Measurements from ENCODE around the gene UGP2. TPM values are rescaled to one million over a fixed set of nuclear protein-coding genes. Genes with fewer than 3 reads are reported as not detected.

Gene UGP2
- total RNA-seq, 1 donor from 2014 or later = 69.9 TPM

DNA sequence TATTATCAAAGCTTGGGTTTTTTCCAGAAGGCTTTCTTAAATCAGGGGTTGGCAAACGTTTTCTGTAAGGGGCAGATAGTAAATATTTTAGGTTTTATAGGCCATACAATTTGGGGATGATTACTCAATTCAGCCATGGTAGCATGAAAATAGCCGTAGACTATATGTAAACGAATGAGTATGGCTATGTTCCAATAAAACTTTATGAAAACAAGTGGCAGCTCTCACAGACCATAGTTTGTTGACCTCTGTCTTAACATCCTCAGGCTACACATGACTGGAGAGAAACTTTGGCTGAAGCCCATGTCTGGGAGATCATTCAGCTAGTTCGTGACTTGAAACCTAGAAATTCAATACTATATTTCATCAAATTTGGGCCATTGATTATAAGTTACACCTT, 30.2 kb downstream of the UGP2 start:
- Histone ChIP-seq H3K4me3 (ENCODE audit: low read depth, low read length) (no peak overlapping the region), H3K36me3 (ENCODE audit: control insufficient read depth, insufficient read depth, low read length) (no peaks in the 10 kb centered on the region), H3K27me3 (ENCODE audit: control insufficient read depth, insufficient read depth, low read length) (no peaks in the 10 kb centered on the region)
- no peak for DNase-seq (ENCODE audit: low read depth)
- TF ChIP-seq CTCF (IDR thresholded peaks at IDR 0.05; ENCODE audit: insufficient read depth, low read length, poor library complexity, severe bottlenecking) = no peak

GRCh38 chr2:63872571-63873328, 31.1 kb downstream of the UGP2 start:
- no peaks in the 10 kb centered on the region for H3K36me3 ChIP-seq (ENCODE audit: control insufficient read depth, insufficient read depth, low read length)

GRCh38 chr2:63874204-63875130, 32.8 kb downstream of the UGP2 start:
- no peak for DNase-seq (ENCODE audit: low read depth)
- no peak for TF ChIP-seq CTCF (IDR thresholded peaks at IDR 0.05; ENCODE audit: insufficient read depth, low read length, poor library complexity, severe bottlenecking)
- H3K4me3 ChIP-seq (ENCODE audit: low read depth, low read length) = no peak overlapping the region
- H3K27me3 ChIP-seq (ENCODE audit: control insufficient read depth, insufficient read depth, low read length) = no peaks in the 10 kb centered on the region
- no peaks in the 10 kb centered on the region for H3K36me3 ChIP-seq (ENCODE audit: control insufficient read depth, insufficient read depth, low read length)

More at GRCh38 chr2:63872571-63873328, 31.1 kb downstream of the UGP2 start:
- H3K4me3 ChIP-seq (ENCODE audit: low read depth, low read length) = no peak overlapping the region
- no peak for DNase-seq (ENCODE audit: low read depth)
- TF ChIP-seq CTCF (IDR thresholded peaks at IDR 0.05; ENCODE audit: insufficient read depth, low read length, poor library complexity, severe bottlenecking) = no peak
- no peaks in the 10 kb centered on the region for H3K27me3 ChIP-seq (ENCODE audit: control insufficient read depth, insufficient read depth, low read length)

- TF ChIP-seq CTCF (IDR thresholded peaks at IDR 0.05; ENCODE audit: insufficient read depth, low read length, poor library complexity, severe bottlenecking) = no peak
- no peak overlapping the region for H3K4me3 ChIP-seq (ENCODE audit: low read depth, low read length)
- H3K36me3 ChIP-seq (ENCODE audit: control insufficient read depth, insufficient read depth, low read length) = no peaks in the 10 kb centered on the region
- H3K27me3 ChIP-seq (ENCODE audit: control insufficient read depth, insufficient read depth, low read length) = no peaks in the 10 kb centered on the region
- no peak for DNase-seq (ENCODE audit: low read depth)
These were observed 33.4 kb downstream of the UGP2 start for GRCh38 chr2:63875131-63875527.

DNA sequence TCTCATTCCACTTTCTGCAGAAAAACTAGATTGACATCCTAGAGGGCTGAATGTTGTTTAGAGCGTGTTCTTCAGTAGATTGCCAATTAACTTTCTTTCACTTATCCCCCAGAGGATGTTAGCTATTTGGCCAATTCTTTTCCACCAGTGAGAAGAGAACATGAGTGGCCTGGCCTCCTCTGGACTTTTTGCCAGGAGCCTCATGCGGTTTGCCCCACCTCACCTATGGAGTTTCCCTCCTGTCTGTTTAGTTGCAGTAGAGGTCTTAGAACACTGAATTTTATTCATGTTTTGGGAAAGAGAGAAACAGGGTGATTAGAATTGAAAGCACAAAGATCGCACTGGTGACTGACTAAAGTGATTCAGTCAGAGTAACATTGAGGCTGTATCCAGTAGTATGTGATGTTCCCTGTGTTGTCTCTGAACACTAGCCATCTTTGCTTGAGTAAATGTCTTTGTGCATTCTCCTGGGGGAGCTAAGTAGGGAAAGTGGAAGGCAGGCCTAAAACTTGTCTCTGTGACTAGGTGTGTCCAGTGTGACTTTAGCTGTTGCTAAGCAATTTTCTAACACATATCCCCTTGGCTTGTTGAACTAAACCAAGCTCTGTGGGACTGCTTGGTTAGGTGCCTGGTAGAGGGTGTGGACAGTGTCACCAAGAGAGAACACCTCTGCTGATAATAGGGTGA, 34.0 kb downstream of the UGP2 start:
- Histone ChIP-seq H3K27me3 (ENCODE audit: control insufficient read depth, insufficient read depth, low read length) (no peaks in the 10 kb centered on the region), H3K36me3 (ENCODE audit: control insufficient read depth, insufficient read depth, low read length) (no peaks in the 10 kb centered on the region), H3K4me3 (ENCODE audit: low read depth, low read length) (no peak overlapping the region)
- no peak for TF ChIP-seq CTCF (IDR thresholded peaks at IDR 0.05; ENCODE audit: insufficient read depth, low read length, poor library complexity, severe bottlenecking)
- DNase-seq (ENCODE audit: low read depth) = no peak
